Liver (tissue), 9 donors: ENCODE measurements around the gene SHMT2. TPM values are rescaled to one million over a fixed set of nuclear protein-coding genes. Genes with fewer than 3 reads are reported as not detected.
A peak's percentile ranks its signal among the peaks of the same experiment; 100 is the strongest.

Experiments
- DNase-seq: peaks from one replicate; pipeline ENCODE4 v3.0.0-alpha.2; 2017; ENCODE audit warnings: low spot score
- H3K27ac ChIP-seq, 2 donors: one replicate each; pipeline ENCODE4 v1.7.0; 2013; ENCODE audit warnings: inconsistent platforms in 2 of 2, low read length in 2 of 2, control low read depth in 1 of 2, low read depth in 1 of 2, mild to moderate bottlenecking in 1 of 2
- H3K27me3 ChIP-seq, 4 donors: one replicate each; pipeline versions ENCODE4 v1.6.1 to v1.7.0; 2013; ENCODE audit warnings: low read length in 3 of 4, inconsistent platforms in 1 of 4, mild to moderate bottlenecking in 1 of 4, moderate library complexity in 1 of 4; ENCODE audit not compliant: control insufficient read depth in 4 of 4, insufficient read depth in 4 of 4
- H3K36me3 ChIP-seq, 4 donors: one replicate each; pipeline versions ENCODE4 v1.6.1 to v1.7.0; 2013; ENCODE audit warnings: low read length in 3 of 4, mild to moderate bottlenecking in 3 of 4, low read depth in 1 of 4, moderate library complexity in 1 of 4; ENCODE audit not compliant: control insufficient read depth in 4 of 4, insufficient read depth in 3 of 4
- H3K4me1 ChIP-seq, 4 donors: one replicate each; pipeline versions ENCODE4 v1.6.1 to v1.7.0; 2013; ENCODE audit warnings: low read length in 3 of 4, mild to moderate bottlenecking in 3 of 4, moderate library complexity in 1 of 4; ENCODE audit not compliant: control insufficient read depth in 4 of 4, insufficient read depth in 4 of 4
- H3K4me3 ChIP-seq, 3 donors: one replicate each; pipeline versions ENCODE4 v1.6.1 to v1.7.0; 2013; ENCODE audit warnings: low read length in 3 of 3, control low read depth in 1 of 3, low read depth in 1 of 3, mild to moderate bottlenecking in 1 of 3
- H3K9ac ChIP-seq, 2 donors: one replicate each; pipeline ENCODE4 v1.7.0; 2013; ENCODE audit warnings: low read length in 2 of 2, mild to moderate bottlenecking in 2 of 2, moderate library complexity in 2 of 2, control low read depth in 1 of 2, low read depth in 1 of 2
- H3K9me3 ChIP-seq, 4 donors: one replicate each; pipeline versions ENCODE4 v1.6.1 to v1.7.0; 2013; ENCODE audit warnings: low read length in 3 of 4; ENCODE audit not compliant: control insufficient read depth in 4 of 4
- EGR1 ChIP-seq, 2 donors: IDR thresholded peaks; 2 replicates each; pipeline ENCODE4 v1.6.1; 2016 to 2018; ENCODE audit warnings: antibody characterized with exemption in 2 of 2, low read depth in 2 of 2
- FOXA1 ChIP-seq: IDR thresholded peaks from 2 replicates; pipeline ENCODE4 v1.6.1; 2016; ENCODE audit warnings: antibody characterized with exemption
- FOXA2 ChIP-seq: IDR thresholded peaks from 2 replicates; pipeline ENCODE4 v1.6.1; 2016; ENCODE audit warnings: antibody characterized with exemption
- GABPA ChIP-seq, 2 donors: IDR thresholded peaks in 1 of 2; conservative IDR thresholded peaks in 1 of 2; 2 replicates each; pipeline ENCODE4 v1.6.1; 2016; ENCODE audit warnings: antibody characterized with exemption in 2 of 2, mild to moderate bottlenecking in 1 of 2, moderate library complexity in 1 of 2
- HNF4A ChIP-seq, 2 donors: conservative IDR thresholded peaks; 2 replicates each; pipeline ENCODE4 v1.6.1; 2016; ENCODE audit warnings: antibody characterized with exemption in 2 of 2, mild to moderate bottlenecking in 2 of 2
- HNF4G ChIP-seq: IDR thresholded peaks from 2 replicates; pipeline ENCODE4 v1.6.1; 2016; ENCODE audit warnings: antibody characterized with exemption
- JUND ChIP-seq, 2 donors: IDR thresholded peaks; 2 replicates each; pipeline ENCODE4 v1.6.1; 2016; ENCODE audit warnings: antibody characterized with exemption in 2 of 2
- NR2F2 ChIP-seq: IDR thresholded peaks from 2 replicates; pipeline ENCODE4 v1.6.1; 2016; ENCODE audit warnings: antibody characterized with exemption
- RAD21 ChIP-seq, 2 donors: IDR thresholded peaks; 2 replicates each; pipeline ENCODE4 v1.6.1; 2016; ENCODE audit warnings: antibody characterized with exemption in 2 of 2, mild to moderate bottlenecking in 2 of 2
- RXRA ChIP-seq, 2 donors: IDR thresholded peaks; 2 replicates each; pipeline ENCODE4 v1.6.1; 2017 to 2018; ENCODE audit warnings: antibody characterized with exemption in 2 of 2, mild to moderate bottlenecking in 1 of 2
- SP1 ChIP-seq: IDR thresholded peaks from 2 replicates; pipeline ENCODE4 v1.6.1; 2018; ENCODE audit warnings: antibody characterized with exemption, mild to moderate bottlenecking
- TAF1 ChIP-seq: conservative IDR thresholded peaks from 2 replicates; pipeline ENCODE4 v1.6.1; 2016; ENCODE audit warnings: antibody characterized with exemption, mild to moderate bottlenecking
- WGBS: extraction: QIAGEN DNeasy Blood & Tissue Kit; methylation state at CpG from one replicate; pipeline ENCODE4 v1.1.7; 2013; 5-methylcytosine and 5-hydroxymethylcytosine counted together
- polyA plus RNA-seq, 2 donors: library from polyadenylated mRNA; stranded (reverse) in 1 of 2; unstranded in 1 of 2; fragments of 200-250 nt in 1 of 2; fragments of >200 nt in 1 of 2; fragmentation: Nextera tagmentation in 1 of 2; extraction: Ambion mirVana in 1 of 2; gene quantifications; one replicate each; pipeline versions ENCODE4 v1.2.1 to v1.2.3, GENCODE V29; 2013 to 2015
- total RNA-seq, 2 donors: library from RNA; depleted of rRNA; stranded (reverse); fragments of >200 nt; gene quantifications; one replicate each; pipeline ENCODE4 v1.2.3, GENCODE V29; 2014
- TF ChIP-seq, protein P1 (sequence below): IDR thresholded peaks from 2 replicates; pipeline ENCODE4 v1.6.1; 2016; ENCODE audit warnings: antibody characterized with exemption
- TF ChIP-seq, protein P2 (sequence below): IDR thresholded peaks from 2 replicates; pipeline ENCODE4 v1.6.1; 2016; ENCODE audit warnings: antibody characterized with exemption, mild to moderate bottlenecking
- TF ChIP-seq, protein P3 (sequence below): fragments of 150-350 bp; IDR thresholded peaks from 2 replicates; pipeline ENCODE4 v1.5.1; 2017; ENCODE audit warnings: improper control_type of control experiment, low read depth, low read length; ENCODE audit not compliant: missing input control
- donor health status: healthy.
- donor health status: healthy.
- donor health status: healthy.
- donor health status: healthy.
- donor health status: healthy.

The SHMT2 gene
- total and polyA plus RNA-seq, 4 donors: 66.7 to 276 (median 179) TPM

DNA sequence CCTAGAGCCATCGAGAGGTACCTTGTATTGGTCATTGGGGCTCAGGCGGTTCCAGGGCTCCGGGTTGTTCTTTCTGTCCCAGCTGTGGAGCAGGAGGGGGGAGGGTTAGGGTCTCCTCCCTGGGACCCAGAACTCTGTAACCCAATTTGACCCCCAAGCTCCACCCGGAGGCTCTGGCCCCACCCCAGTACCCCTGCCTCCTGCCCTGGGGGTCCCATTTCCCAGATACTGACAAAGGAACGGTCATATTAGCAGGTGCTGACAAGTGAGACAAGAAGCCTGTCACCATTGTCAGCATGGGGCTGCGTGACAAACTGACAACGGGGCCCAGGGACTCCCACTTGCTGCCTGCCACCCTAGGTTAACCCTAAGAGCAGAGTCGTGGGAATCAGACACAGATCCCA, 6.2 kb downstream of the SHMT2 start:
- no peak overlapping the region for H3K9ac ChIP-seq
- H3K36me3 ChIP-seq: peaks cover 12 to 20% (median 15%) of the 10 kb centered on the region in 4 donors
- TF ChIP-seq RXRA (IDR thresholded peaks at IDR 0.05) (no peak), RAD21 (IDR thresholded peaks at IDR 0.05) (no peak), FOXA1 (no peak), HNF4G (no peak), JUND (IDR thresholded peaks at IDR 0.05) (no peak), HNF4A (conservative IDR thresholded peaks at IDR 0.05) (no peak), FOXA2 (no peak), NR2F2 (no peak), SP1 (no peak), TAF1 (no peak)
- TF ChIP-seq, protein P1, sequence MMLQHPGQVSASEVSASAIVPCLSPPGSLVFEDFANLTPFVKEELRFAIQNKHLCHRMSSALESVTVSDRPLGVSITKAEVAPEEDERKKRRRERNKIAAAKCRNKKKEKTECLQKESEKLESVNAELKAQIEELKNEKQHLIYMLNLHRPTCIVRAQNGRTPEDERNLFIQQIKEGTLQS: no peak
- TF ChIP-seq, protein P2, sequence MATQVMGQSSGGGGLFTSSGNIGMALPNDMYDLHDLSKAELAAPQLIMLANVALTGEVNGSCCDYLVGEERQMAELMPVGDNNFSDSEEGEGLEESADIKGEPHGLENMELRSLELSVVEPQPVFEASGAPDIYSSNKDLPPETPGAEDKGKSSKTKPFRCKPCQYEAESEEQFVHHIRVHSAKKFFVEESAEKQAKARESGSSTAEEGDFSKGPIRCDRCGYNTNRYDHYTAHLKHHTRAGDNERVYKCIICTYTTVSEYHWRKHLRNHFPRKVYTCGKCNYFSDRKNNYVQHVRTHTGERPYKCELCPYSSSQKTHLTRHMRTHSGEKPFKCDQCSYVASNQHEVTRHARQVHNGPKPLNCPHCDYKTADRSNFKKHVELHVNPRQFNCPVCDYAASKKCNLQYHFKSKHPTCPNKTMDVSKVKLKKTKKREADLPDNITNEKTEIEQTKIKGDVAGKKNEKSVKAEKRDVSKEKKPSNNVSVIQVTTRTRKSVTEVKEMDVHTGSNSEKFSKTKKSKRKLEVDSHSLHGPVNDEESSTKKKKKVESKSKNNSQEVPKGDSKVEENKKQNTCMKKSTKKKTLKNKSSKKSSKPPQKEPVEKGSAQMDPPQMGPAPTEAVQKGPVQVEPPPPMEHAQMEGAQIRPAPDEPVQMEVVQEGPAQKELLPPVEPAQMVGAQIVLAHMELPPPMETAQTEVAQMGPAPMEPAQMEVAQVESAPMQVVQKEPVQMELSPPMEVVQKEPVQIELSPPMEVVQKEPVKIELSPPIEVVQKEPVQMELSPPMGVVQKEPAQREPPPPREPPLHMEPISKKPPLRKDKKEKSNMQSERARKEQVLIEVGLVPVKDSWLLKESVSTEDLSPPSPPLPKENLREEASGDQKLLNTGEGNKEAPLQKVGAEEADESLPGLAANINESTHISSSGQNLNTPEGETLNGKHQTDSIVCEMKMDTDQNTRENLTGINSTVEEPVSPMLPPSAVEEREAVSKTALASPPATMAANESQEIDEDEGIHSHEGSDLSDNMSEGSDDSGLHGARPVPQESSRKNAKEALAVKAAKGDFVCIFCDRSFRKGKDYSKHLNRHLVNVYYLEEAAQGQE: no peak
- TF ChIP-seq, protein P3, sequence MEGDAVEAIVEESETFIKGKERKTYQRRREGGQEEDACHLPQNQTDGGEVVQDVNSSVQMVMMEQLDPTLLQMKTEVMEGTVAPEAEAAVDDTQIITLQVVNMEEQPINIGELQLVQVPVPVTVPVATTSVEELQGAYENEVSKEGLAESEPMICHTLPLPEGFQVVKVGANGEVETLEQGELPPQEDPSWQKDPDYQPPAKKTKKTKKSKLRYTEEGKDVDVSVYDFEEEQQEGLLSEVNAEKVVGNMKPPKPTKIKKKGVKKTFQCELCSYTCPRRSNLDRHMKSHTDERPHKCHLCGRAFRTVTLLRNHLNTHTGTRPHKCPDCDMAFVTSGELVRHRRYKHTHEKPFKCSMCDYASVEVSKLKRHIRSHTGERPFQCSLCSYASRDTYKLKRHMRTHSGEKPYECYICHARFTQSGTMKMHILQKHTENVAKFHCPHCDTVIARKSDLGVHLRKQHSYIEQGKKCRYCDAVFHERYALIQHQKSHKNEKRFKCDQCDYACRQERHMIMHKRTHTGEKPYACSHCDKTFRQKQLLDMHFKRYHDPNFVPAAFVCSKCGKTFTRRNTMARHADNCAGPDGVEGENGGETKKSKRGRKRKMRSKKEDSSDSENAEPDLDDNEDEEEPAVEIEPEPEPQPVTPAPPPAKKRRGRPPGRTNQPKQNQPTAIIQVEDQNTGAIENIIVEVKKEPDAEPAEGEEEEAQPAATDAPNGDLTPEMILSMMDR: no peak
- H3K9me3 ChIP-seq: no peaks in the 10 kb centered on the region
- 75% methylated on average over 8 of the region's 8 CpGs for WGBS
- DNase-seq: no peak
- peak overlapping the region; percentile 7 to 63 for H3K27ac ChIP-seq
- H3K4me1 ChIP-seq: peaks cover 24 to 61% (median 51%) of the 10 kb centered on the region in 4 donors
- no peak overlapping the region for H3K4me3 ChIP-seq
- no peaks in the 10 kb centered on the region for H3K27me3 ChIP-seq

DNA sequence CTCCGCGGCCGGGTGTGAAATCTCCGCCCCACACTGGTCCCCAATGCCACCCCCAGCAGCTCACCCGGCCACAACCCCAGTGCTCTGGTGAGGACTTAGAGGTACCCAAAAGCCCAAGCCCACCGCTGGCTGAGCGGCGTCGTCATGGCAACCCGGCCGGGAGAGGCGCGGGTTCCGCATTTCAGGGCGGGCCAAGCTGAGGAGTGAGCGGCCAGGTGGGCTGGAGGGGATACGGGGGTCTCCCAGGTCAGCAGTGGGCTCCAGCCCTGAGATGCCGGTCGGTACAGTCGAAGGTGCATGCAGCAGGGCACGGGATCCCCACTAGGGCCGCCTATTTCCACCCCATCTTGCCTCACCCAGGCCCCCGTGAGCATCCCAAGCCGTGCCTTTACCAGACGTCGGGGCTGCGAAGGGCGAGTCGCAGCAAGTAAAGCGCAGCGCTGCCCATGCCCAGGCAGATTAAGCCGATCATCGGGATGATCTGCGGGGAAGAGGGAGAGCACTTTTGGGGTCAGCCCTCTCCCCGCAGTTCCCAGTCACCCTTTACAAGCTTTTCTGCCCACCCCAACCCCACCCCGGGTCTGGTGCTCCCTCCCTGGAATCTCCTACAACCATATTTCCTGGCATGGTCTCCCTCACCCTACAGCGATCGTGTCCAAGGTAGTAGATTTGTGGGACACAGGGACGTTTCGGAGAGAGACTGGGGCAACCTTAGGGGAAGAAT, 6.9 kb downstream of the SHMT2 start:
- DNase-seq: no peak
- peaks cover 26 to 59% (median 49%) of the 10 kb centered on the region in 4 donors for H3K4me1 ChIP-seq
- 46% methylated on average over 40 of the region's 40 CpGs for WGBS
- peaks cover 0 to 3% (median 0%) of the 10 kb centered on the region in 4 donors for H3K27me3 ChIP-seq
- no peak overlapping the region for H3K9ac ChIP-seq
- H3K27ac ChIP-seq: peak overlapping the region; percentile 7 to 63
- peaks cover 12 to 19% (median 15%) of the 10 kb centered on the region in 4 donors for H3K36me3 ChIP-seq
- TF ChIP-seq JUND (IDR thresholded peaks at IDR 0.05) (no peak), GABPA (IDR thresholded peaks at IDR 0.05 in 1 of 2, conservative IDR thresholded peaks at IDR 0.05 in 1 of 2) (no peak), SP1 (no peak), HNF4G (no peak), EGR1 (IDR thresholded peaks at IDR 0.05; ENCODE audit: low read depth in 2 of 2) (no peak), FOXA2 (no peak)
- no peak overlapping the region for H3K4me3 ChIP-seq
- H3K9me3 ChIP-seq: no peaks in the 10 kb centered on the region
